GM12878 (cell line): Measurements from ENCODE around the gene TRPV5. TPM values are rescaled to one million over a fixed set of nuclear protein-coding genes. Genes with fewer than 3 reads are reported as not detected.

ENCODE experiments used
- ATAC-seq: fragments of 200-7000 bp; cut with Tn5 transposase; 3 replicates; pipeline ENCODE4 v1.9.1; 2020; ENCODE audit warnings: mild to moderate bottlenecking, moderate library complexity
- BruUV-seq: library from RNA; stranded (reverse); fragments of 400-500 nt; replicated peaks from 2 replicates; lab custom pipeline; 2021; lab: Mats Ljungman, UMichigan
- CTCF ChIA-PET: fragments of 300-600 bp; sonication (Branson Sonifier 250); formaldehyde crosslinking; extraction: SDS; loops from one replicate; lab custom pipeline; 2021; ENCODE audit warnings: inconsistent platforms; lab: Yijun Ruan, JAX
- POLR2A ChIA-PET: fragments of 350-600 bp; formaldehyde crosslinking; extraction: SDS; loops from one replicate; lab custom pipeline; 2021; ENCODE audit warnings: inconsistent platforms; lab: Charles Lee
- RAD21 ChIA-PET: fragments of 300-600 bp; sonication (Branson Sonifier 250); formaldehyde crosslinking; loops from one replicate; lab custom pipeline; 2023; ENCODE audit warnings: antibody characterized with exemption; ENCODE audit not compliant: unreplicated experiment; lab: Charles Lee
- SMC1A ChIA-PET: fragments of 300-600 bp; sonication (Branson Sonifier 250); formaldehyde crosslinking; loops from one replicate; lab custom pipeline; 2023; ENCODE audit not compliant: unreplicated experiment, uncharacterized antibody; lab: Charles Lee
- DNase-seq: peaks from one replicate; pipeline ENCODE4 v3.0.0-alpha.2; 2011; ENCODE audit warnings: low read depth, low spot score
- FAIRE-seq: peaks from 3 replicates; lab custom pipeline; 2011; peaks lifted over from hg19 to GRCh38; lab: Jason Lieb, UNC
- H2AFZ ChIP-seq: 2 replicates; pipeline ENCODE4 v1.6.0; 2011; ENCODE audit warnings: low read depth, low read length, control low read depth; ENCODE audit not compliant: control insufficient read depth
- H3K27ac ChIP-seq: 2 replicates; pipeline ENCODE4 v1.5.1; 2011; ENCODE audit warnings: control low read depth; ENCODE audit not compliant: control insufficient read depth, insufficient read depth
- H3K27me3 ChIP-seq, 2 experiments: replicated peaks in 1 of 2; 2 replicates each; pipeline versions ENCODE4 v1.6.0 to v1.6.1; 2011; ENCODE audit warnings: low read length in 1 of 2; ENCODE audit not compliant: control insufficient read depth in 2 of 2, insufficient read depth in 2 of 2
- H3K36me3 ChIP-seq, 2 experiments: 2 replicates each; pipeline ENCODE4 v1.5.1; 2011; ENCODE audit warnings: low read length in 1 of 2; ENCODE audit not compliant: control insufficient read depth in 2 of 2, insufficient read depth in 2 of 2
- H3K4me1 ChIP-seq: 2 replicates; pipeline ENCODE4 v1.6.1; 2011; ENCODE audit warnings: mild to moderate bottlenecking, low read length, moderate library complexity, mixed read lengths; ENCODE audit not compliant: control insufficient read depth, insufficient read depth
- H3K4me2 ChIP-seq: 2 replicates; pipeline ENCODE4 v1.6.0; 2011; ENCODE audit warnings: control low read depth; ENCODE audit not compliant: control insufficient read depth, insufficient read depth
- H3K4me3 ChIP-seq: fragments of 200-600 bp; sonication (generic); 2 replicates; pipeline ENCODE4 v1.5.1; 2016
- H3K79me2 ChIP-seq: 2 replicates; pipeline ENCODE4 v1.6.0; 2011; ENCODE audit warnings: low read length; ENCODE audit not compliant: control insufficient read depth, insufficient read depth
- H3K9ac ChIP-seq: 2 replicates; pipeline ENCODE4 v1.8.0; 2011; ENCODE audit warnings: low read length, control low read depth, mixed read lengths; ENCODE audit not compliant: control insufficient read depth, insufficient read depth
- H3K9me3 ChIP-seq: replicated peaks from 3 replicates; pipeline ENCODE4 v1.5.1; 2011; ENCODE audit warnings: mild to moderate bottlenecking, low read length; ENCODE audit not compliant: control insufficient read depth, insufficient read depth
- H4K20me1 ChIP-seq: 2 replicates; pipeline ENCODE4 v1.6.0; 2011; ENCODE audit not compliant: control insufficient read depth, insufficient read depth
- CBFB ChIP-seq: IDR thresholded peaks from 2 replicates; pipeline ENCODE4 v1.6.1; 2016; ENCODE audit warnings: antibody characterized with exemption, low read depth
- NR2C2 ChIP-seq: IDR thresholded peaks from 2 replicates; pipeline ENCODE4 v1.6.1; 2011; ENCODE audit warnings: borderline replicate concordance, low read depth; ENCODE audit not compliant: control insufficient read depth, insufficient read length
- STAT1 ChIP-seq: fragments of 450-650 bp; conservative IDR thresholded peaks from 2 replicates; pipeline ENCODE4 v1.6.1; 2014; ENCODE audit warnings: antibody characterized with exemption, mild to moderate bottlenecking
- ZNF622 ChIP-seq: fragments of 450-650 bp; IDR thresholded peaks from 2 replicates; pipeline ENCODE4 v1.6.1; 2017; ENCODE audit warnings: mild to moderate bottlenecking, inconsistent platforms
- WGBS: methylation state at CpG from one replicate; pipeline ENCODE4 v1.1.6; 2016; ENCODE audit warnings: low lambda C conversion rate; ENCODE audit not compliant: insufficient replicate concordance, insufficient coverage; ENCODE audit errors: missing lambda C conversion rate; 5-methylcytosine and 5-hydroxymethylcytosine counted together
- in situ Hi-C: fragments of 300-500 bp; cut with MboI; formaldehyde crosslinking; loops from 9 replicates; pipeline ENCODE4 v1.14.3; 2018; ENCODE audit warnings: mixed read lengths
- intact Hi-C: fragments of 100-400 bp; cut with micrococcal nuclease; formaldehyde crosslinking; loops from one replicate; pipeline ENCODE4 v1.14.2; 2022; ENCODE audit not compliant: unreplicated experiment
- polyA plus RNA-seq, 11 experiments: library from polyadenylated mRNA; depleted of rRNA in 4 of 11; unstranded in 6 of 11; stranded (reverse) in 5 of 11; fragments of >200 nt; fragmentation: Nextera tagmentation in 4 of 11; fragmentation: Illumina TruSeq in 1 of 11; extraction: Ambion mirVana in 4 of 11; extraction: Trizol in 1 of 11; gene quantifications; 1 replicate in 1 of 11; 2 replicates in 10 of 11; pipeline versions ENCODE4 v1.2.1 to v1.2.3, GENCODE V29; 2011 to 2016; ENCODE audit warnings: inconsistent platforms in 2 of 11, missing spikeins in 2 of 11, low read depth in 1 of 11
- total RNA-seq, 4 experiments: library from RNA; depleted of rRNA in 3 of 4; stranded (reverse); fragments of >200 nt in 3 of 4; fragmentation: Illumina TruSeq in 1 of 4; extraction: Trizol in 1 of 4; gene quantifications; 2 replicates each; pipeline versions ENCODE4 v1.2.1 to v1.2.3, GENCODE V29; 2013 to 2021
- TF ChIP-seq, protein P1 (sequence below): fragments of 450-650 bp; IDR thresholded peaks from 2 replicates; pipeline ENCODE4 v1.6.1; 2018; ENCODE audit warnings: mild to moderate bottlenecking, low read depth, moderate library complexity; ENCODE audit not compliant: partially characterized antibody

The TRPV5 gene
- total and polyA plus RNA-seq, 10 of the 15 experiments (the other 5 are each of a cell fraction or from before 2014, with no cell fraction given): not detected

DNA sequence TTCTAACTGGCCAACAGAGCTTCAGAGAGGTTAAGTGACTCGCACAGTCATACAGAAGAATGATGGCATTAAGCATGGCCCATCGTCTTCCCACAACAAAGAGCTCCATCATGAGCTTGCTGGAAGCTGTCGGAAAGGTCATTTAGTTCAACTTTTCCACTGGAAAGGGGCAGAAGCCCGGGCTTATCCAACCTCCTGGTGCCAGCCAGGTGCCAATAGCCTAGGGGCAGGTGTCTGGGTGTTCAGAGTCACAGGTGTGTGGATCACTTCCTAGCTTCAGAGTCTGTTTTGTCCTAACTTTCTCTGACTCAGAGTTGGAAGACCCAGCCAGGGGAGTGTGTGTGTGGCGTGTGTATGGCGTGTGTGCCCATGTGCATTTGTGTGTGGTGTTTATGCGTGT is 46.7 kb downstream of the TRPV5 start:
- ChIA-PET CTCF (interaction anchor here (0.9 to 1.1 kb wide), 2 partner anchors 116 to 119 kb away, joined by 3 read pairs; no protein-coding TSS in a partner anchor), SMC1A (interaction anchor here (0.7 kb wide), 1 partner anchor 107 kb away, joined by 3 read pairs; no protein-coding TSS in a partner anchor), POLR2A (no interaction called here), RAD21 (interaction anchor here (1.0 kb wide), 1 partner anchor 33 kb away, joined by 3 read pairs; no protein-coding TSS in a partner anchor)
- no peak overlapping the region for H3K27ac ChIP-seq
- H3K4me3 ChIP-seq: no peak overlapping the region
- no peaks in the 10 kb centered on the region for H3K79me2 ChIP-seq
- in situ Hi-C loops: no loop called here
- DNase-seq (no peak), FAIRE-seq (no peak), ATAC-seq (no peak)
- no peaks in the 10 kb centered on the region for H3K4me1 ChIP-seq
- BruUV-seq: no TSS peak
- no peak overlapping the region for H2AFZ ChIP-seq
- intact Hi-C loops: no loop called here
- H3K4me2 ChIP-seq: no peak overlapping the region
- no peak overlapping the region for H3K9ac ChIP-seq
- H4K20me1 ChIP-seq: no peaks in the 10 kb centered on the region
- 35% methylated on average over 7 of the region's 7 CpGs for WGBS
- no peaks in the 10 kb centered on the region for H3K36me3 ChIP-seq
- no peak for TF ChIP-seq ZNF622
- no peak for TF ChIP-seq CBFB
- no peak for TF ChIP-seq STAT1
- TF ChIP-seq, protein P1, sequence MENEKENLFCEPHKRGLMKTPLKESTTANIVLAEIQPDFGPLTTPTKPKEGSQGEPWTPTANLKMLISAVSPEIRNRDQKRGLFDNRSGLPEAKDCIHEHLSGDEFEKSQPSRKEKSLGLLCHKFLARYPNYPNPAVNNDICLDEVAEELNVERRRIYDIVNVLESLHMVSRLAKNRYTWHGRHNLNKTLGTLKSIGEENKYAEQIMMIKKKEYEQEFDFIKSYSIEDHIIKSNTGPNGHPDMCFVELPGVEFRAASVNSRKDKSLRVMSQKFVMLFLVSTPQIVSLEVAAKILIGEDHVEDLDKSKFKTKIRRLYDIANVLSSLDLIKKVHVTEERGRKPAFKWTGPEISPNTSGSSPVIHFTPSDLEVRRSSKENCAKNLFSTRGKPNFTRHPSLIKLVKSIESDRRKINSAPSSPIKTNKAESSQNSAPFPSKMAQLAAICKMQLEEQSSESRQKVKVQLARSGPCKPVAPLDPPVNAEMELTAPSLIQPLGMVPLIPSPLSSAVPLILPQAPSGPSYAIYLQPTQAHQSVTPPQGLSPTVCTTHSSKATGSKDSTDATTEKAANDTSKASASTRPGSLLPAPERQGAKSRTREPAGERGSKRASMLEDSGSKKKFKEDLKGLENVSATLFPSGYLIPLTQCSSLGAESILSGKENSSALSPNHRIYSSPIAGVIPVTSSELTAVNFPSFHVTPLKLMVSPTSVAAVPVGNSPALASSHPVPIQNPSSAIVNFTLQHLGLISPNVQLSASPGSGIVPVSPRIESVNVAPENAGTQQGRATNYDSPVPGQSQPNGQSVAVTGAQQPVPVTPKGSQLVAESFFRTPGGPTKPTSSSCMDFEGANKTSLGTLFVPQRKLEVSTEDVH: no peak
- no peak for TF ChIP-seq NR2C2
- H3K27me3 ChIP-seq: 0 out of 4 replicates have a peak, but pooled peaks cover 0 to 2% of the 10 kb centered on the region in 2 experiments
- no peaks in the 10 kb centered on the region for H3K9me3 ChIP-seq
